ENCODE data around the gene CDC14A.

DNA sequence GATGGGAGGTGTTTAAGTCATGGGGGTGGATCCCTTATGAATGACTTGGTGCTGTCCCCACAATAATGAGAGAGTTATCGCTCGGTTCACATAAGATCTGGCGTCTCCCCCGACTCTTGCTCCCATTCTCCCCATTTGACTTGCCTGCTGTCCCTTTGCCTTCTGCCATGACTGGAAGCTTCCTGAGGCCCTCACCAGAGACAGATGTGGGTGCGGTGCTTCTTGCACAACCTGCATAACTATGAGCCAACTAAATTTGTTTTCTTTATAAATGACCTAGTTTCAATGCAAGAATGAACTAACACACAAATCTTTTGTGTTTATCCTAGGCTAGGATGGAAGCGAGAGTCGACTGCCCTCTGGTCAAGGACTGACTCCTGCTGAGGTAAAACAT is 31.2 kb upstream of the CDC14A start:
- TF ChIP-seq, protein P1, sequence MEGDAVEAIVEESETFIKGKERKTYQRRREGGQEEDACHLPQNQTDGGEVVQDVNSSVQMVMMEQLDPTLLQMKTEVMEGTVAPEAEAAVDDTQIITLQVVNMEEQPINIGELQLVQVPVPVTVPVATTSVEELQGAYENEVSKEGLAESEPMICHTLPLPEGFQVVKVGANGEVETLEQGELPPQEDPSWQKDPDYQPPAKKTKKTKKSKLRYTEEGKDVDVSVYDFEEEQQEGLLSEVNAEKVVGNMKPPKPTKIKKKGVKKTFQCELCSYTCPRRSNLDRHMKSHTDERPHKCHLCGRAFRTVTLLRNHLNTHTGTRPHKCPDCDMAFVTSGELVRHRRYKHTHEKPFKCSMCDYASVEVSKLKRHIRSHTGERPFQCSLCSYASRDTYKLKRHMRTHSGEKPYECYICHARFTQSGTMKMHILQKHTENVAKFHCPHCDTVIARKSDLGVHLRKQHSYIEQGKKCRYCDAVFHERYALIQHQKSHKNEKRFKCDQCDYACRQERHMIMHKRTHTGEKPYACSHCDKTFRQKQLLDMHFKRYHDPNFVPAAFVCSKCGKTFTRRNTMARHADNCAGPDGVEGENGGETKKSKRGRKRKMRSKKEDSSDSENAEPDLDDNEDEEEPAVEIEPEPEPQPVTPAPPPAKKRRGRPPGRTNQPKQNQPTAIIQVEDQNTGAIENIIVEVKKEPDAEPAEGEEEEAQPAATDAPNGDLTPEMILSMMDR (conservative IDR thresholded peaks at IDR 0.05 in 1 of 2, IDR thresholded peaks at IDR 0.05 in 1 of 2; ENCODE audit: extremely low read depth in 1 of 2, insufficient read depth in 1 of 2, low read depth in 1 of 2, low read length in 2 of 2), result no peak
- no peak for TF ChIP-seq EZH2 (IDR thresholded peaks at IDR 0.05; ENCODE audit: borderline replicate concordance, low read length)
